HG03060 (cell line): ENCODE data around the gene KIF5A.

Experiments used
- ATAC-seq: cut with Tn5 transposase; IDR thresholded peaks from one replicate; pipeline ENCODE4 v1.9.1; 2021; ENCODE audit warnings: low read depth, moderate number of reproducible peaks; ENCODE audit not compliant: unreplicated experiment

The KIF5A gene

GRCh38 chr12:57603815-57604453 is 54.1 kb downstream of the KIF5A start:
- no peak for ATAC-seq

GRCh38 chr12:57604454-57604991 is 54.7 kb downstream of the KIF5A start, which contains the start of gene DTX3:
Gene DTX3 (plus strand): TSS chr12:57604824. CDS start chr12:57606518, 1,694 bp downstream.
- ATAC-seq: no peak

- ATAC-seq: no peak
These were observed 55.4 kb downstream of the KIF5A start for GRCh38 chr12:57604992-57605810.

GRCh38 chr12:57605811-57606311 is 56.0 kb downstream of the KIF5A start:
- no peak for ATAC-seq

- ATAC-seq: no peak
These were observed 56.6 kb downstream of the KIF5A start for GRCh38 chr12:57606399-57606798.

- no peak for ATAC-seq
These were observed 57.0 kb downstream of the KIF5A start for GRCh38 chr12:57606821-57607220.

GRCh38 chr12:57607958-57608663 is 58.3 kb downstream of the KIF5A start:
- ATAC-seq: no peak

GRCh38 chr12:57609101-57609780 is 59.4 kb downstream of the KIF5A start:
- ATAC-seq: no peak

GRCh38 chr12:57609781-57610553 is 60.1 kb downstream of the KIF5A start:
- no peak for ATAC-seq

GRCh38 chr12:57610554-57611107 is 60.8 kb downstream of the KIF5A start:
- ATAC-seq: no peak

GRCh38 chr12:57611108-57611826 is 61.4 kb downstream of the KIF5A start, which contains the start of gene ARHGEF25:
Gene ARHGEF25 (plus strand): TSS chr12:57611435. CDS start chr12:57611895, 460 bp downstream.
- ATAC-seq: no peak

GRCh38 chr12:57611827-57612710 is 62.2 kb downstream of the KIF5A start:
- no peak for ATAC-seq

- no peak for ATAC-seq
These were observed 63.0 kb downstream of the KIF5A start for GRCh38 chr12:57612711-57613426.

GRCh38 chr12:57613427-57614109 is 63.7 kb downstream of the KIF5A start:
- no peak for ATAC-seq

GRCh38 chr12:57614178-57614947 is 64.5 kb downstream of the KIF5A start:
- no peak for ATAC-seq
